ENCODE results near the gene CCDC69. TPM values are rescaled to one million over a fixed set of nuclear protein-coding genes. Genes with fewer than 3 reads are reported as not detected.

The CCDC69 gene
- total and polyA plus RNA-seq, 8 donors: 6.8 to 66.4 (median 9.8) TPM

GRCh38 chr5:151248651-151249050 lies 24.8 kb upstream of the CCDC69 start:
- ATAC-seq (no peak), DNase-seq (no peak)
- peaks cover 1 to 15% of the 10 kb centered on the region in 2 donors for H3K4me1 ChIP-seq
- no peaks in the 10 kb centered on the region for H3K36me3 ChIP-seq
- H3K9me3 ChIP-seq: no peaks in the 10 kb centered on the region
- no peaks in the 10 kb centered on the region for H3K27me3 ChIP-seq
- intact Hi-C loops (cut with DNase I): no loop called here
- no peak overlapping the region for H3K27ac ChIP-seq
- no peak for TF ChIP-seq CTCF (IDR thresholded peaks at IDR 0.05)
- no peak overlapping the region for H3K4me3 ChIP-seq

GRCh38 chr5:151245680-151246219 lies 21.9 kb upstream of the CCDC69 start:
- Histone ChIP-seq H3K27me3 (no peaks in the 10 kb centered on the region), H3K9me3 (no peaks in the 10 kb centered on the region), H3K4me3 (no peak overlapping the region), H3K27ac (no peak overlapping the region), H3K4me1 (peaks cover 0 to 13% of the 10 kb centered on the region in 2 donors), H3K36me3 (no peaks in the 10 kb centered on the region)
- TF ChIP-seq CTCF (IDR thresholded peaks at IDR 0.05): no peak
- ATAC-seq (no peak), DNase-seq (no peak)
- intact Hi-C loops (cut with DNase I): no loop called here

DNA sequence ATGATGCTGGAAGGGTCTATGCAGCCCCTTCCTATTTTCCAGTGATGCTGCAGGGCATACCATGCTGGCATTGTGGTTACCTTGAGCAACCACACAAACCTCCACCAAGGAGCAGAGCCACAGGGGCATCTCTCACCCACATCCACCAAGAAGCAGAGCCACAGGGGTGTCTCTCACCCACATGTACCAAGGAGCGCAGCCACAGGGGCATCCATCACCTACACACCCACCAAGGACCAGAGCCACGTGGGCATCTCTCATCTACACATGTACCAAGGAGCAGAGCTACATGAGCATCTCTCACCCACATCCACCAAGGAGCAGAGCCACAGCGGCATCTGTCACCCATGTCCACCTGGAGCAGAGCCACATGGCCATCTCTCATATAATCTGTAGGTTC lies 20.3 kb upstream of the CCDC69 start:
- no peak overlapping the region for H3K4me3 ChIP-seq
- H3K36me3 ChIP-seq: no peaks in the 10 kb centered on the region
- peaks cover 0 to 21% of the 10 kb centered on the region in 2 donors for H3K4me1 ChIP-seq
- DNase-seq: no peak
- no peaks in the 10 kb centered on the region for H3K27me3 ChIP-seq
- H3K9me3 ChIP-seq: no peaks in the 10 kb centered on the region
- TF ChIP-seq CTCF (IDR thresholded peaks at IDR 0.05): no peak
- intact Hi-C loops (cut with DNase I): no loop called here
- no peak overlapping the region for H3K27ac ChIP-seq
- ATAC-seq: no peak

- DNase-seq (no peak), ATAC-seq (no peak)
- Histone ChIP-seq H3K9me3 (no peaks in the 10 kb centered on the region), H3K4me1 (peaks cover 0 to 26% of the 10 kb centered on the region in 2 donors), H3K27ac (no peak overlapping the region), H3K27me3 (no peaks in the 10 kb centered on the region), H3K4me3 (no peak overlapping the region), H3K36me3 (no peaks in the 10 kb centered on the region)
- TF ChIP-seq CTCF (IDR thresholded peaks at IDR 0.05): no peak
- intact Hi-C loops (cut with DNase I): no loop called here
Observed at GRCh38 chr5:151243564-151243963, 19.7 kb upstream of the CCDC69 start.

DNA sequence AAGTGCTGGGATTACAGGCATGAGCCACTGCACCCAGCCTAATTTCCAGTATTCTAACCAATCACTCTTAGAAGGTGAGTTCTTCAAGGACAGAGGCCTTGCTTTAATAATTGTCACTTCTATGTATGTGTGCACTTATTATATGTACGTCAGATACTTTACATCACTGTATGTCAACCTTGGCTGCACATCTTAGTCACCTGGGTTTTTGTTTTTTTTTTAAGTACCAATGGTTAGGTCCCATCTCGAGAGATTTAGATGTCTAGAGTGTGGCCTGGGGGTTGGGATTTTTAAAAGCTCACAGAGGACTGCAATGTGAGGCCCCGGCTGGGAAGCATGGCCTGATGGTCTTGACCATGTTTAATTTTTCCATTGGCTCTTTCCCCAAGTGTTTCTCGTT lies 19.2 kb upstream of the CCDC69 start:
- intact Hi-C loops (cut with DNase I): no loop called here
- no peak overlapping the region for H3K27ac ChIP-seq

More for the DNA sequence above, 19.2 kb upstream of the CCDC69 start:
- Histone ChIP-seq H3K4me1 (peaks cover 0 to 26% of the 10 kb centered on the region in 2 donors), H3K27me3 (no peaks in the 10 kb centered on the region), H3K9me3 (no peaks in the 10 kb centered on the region), H3K4me3 (no peak overlapping the region), H3K36me3 (no peaks in the 10 kb centered on the region)
- no peak for TF ChIP-seq CTCF (IDR thresholded peaks at IDR 0.05)
- DNase-seq (no peak), ATAC-seq (no peak)

Measured in left lung (tissue), 10 donors.